ENCODE measurements around the gene AP1G2. TPM values are rescaled to one million over a fixed set of nuclear protein-coding genes. Genes with fewer than 3 reads are reported as not detected.
"Not testable (repeated sequence)": the region's sequence is repeated elsewhere in the genome, so short reads cannot be mapped to it uniquely, and the experiment has no call there.

The AP1G2 gene
- total and polyA plus RNA-seq, 2 of the 13 experiments (the other 11 are each of a cell fraction or from before 2014, with no cell fraction given): 96.9 to 611 TPM

GRCh38 chr14:23609411-23610089, 42.0 kb upstream of the AP1G2 start (continued):
- TF ChIP-seq RARA (CRISPR knock-in tag; IDR thresholded peaks at IDR 0.05) (peak; percentile 74; the same call in 1 of the 2 replicates), ZNF772 (CRISPR knock-in tag; IDR thresholded peaks at IDR 0.05) (peak; percentile 68; the same call in 1 of the 2 replicates), KAT7 (CRISPR knock-in tag; IDR thresholded peaks at IDR 0.05; ENCODE audit: borderline replicate concordance) (peak; percentile 59; the same call in 1 of the 2 replicates), ZBTB38 (CRISPR knock-in tag; IDR thresholded peaks at IDR 0.05) (peak; percentile 18), TBX2 (CRISPR knock-in tag; IDR thresholded peaks at IDR 0.05; ENCODE audit: borderline replicate concordance) (peak; percentile 52), HIVEP1 (CRISPR knock-in tag; IDR thresholded peaks at IDR 0.05) (peak; percentile 92), ZNF180 (CRISPR knock-in tag; IDR thresholded peaks at IDR 0.05; ENCODE audit: borderline replicate concordance, low read depth) (0 out of 2 replicates have a peak, but pooled peaks have one; percentile 66), SOX6 (CRISPR knock-in tag; IDR thresholded peaks at IDR 0.05) (peak; percentile 78; the same call in 1 of the 2 replicates), NR2F1 (CRISPR knock-in tag; IDR thresholded peaks at IDR 0.05) (0 out of 4 replicates have a peak, but pooled peaks of 1 of the 2 experiments have one; percentile 32), ZBTB7B (CRISPR knock-in tag; IDR thresholded peaks at IDR 0.05) (peak; percentile 92), ZNF891 (CRISPR knock-in tag; IDR thresholded peaks at IDR 0.05) (0 out of 2 replicates have a peak, but pooled peaks have one; percentile 27), HMG20B (CRISPR knock-in tag; conservative IDR thresholded peaks at IDR 0.05) (peak; percentile 90), ZNF557 (CRISPR knock-in tag; IDR thresholded peaks at IDR 0.05) (peak; percentile 84; the same call in 1 of the 2 replicates), PPARG (CRISPR knock-in tag; conservative IDR thresholded peaks at IDR 0.05) (peak; percentile 61), MTF1 (CRISPR knock-in tag; IDR thresholded peaks at IDR 0.05) (peak; percentile 63; the same call in 1 of the 2 replicates), ZNF292 (CRISPR knock-in tag; IDR thresholded peaks at IDR 0.05; ENCODE audit: borderline replicate concordance, low read depth) (peak; percentile 49; the same call in 1 of the 2 replicates), ZNF124 (CRISPR knock-in tag; IDR thresholded peaks at IDR 0.05) (peak; percentile 73; the same call in 1 of the 2 replicates), ZNF644 (CRISPR knock-in tag; IDR thresholded peaks at IDR 0.05; ENCODE audit: low read depth) (peak; percentile 100), ZNF598 (CRISPR knock-in tag; IDR thresholded peaks at IDR 0.05; ENCODE audit: borderline replicate concordance) (peak; percentile 88), POLR2G (IDR thresholded peaks at IDR 0.05; ENCODE audit: low read depth, low read length) (peak; percentile 69; the same call in 1 of the 2 replicates), HNF4G (IDR thresholded peaks at IDR 0.05; ENCODE audit: borderline replicate concordance, low read depth, low read length) (peak; percentile 93), HNF4G (CRISPR knock-in tag; IDR thresholded peaks at IDR 0.05; ENCODE audit: borderline replicate concordance, low read depth) (peak; percentile 94), MZF1 (CRISPR knock-in tag; IDR thresholded peaks at IDR 0.05; ENCODE audit: borderline replicate concordance) (0 out of 2 replicates have a peak, but pooled peaks have one; percentile 32), ZMYM3 (CRISPR knock-in tag; IDR thresholded peaks at IDR 0.05) (peak; percentile 92), ZFP90 (CRISPR knock-in tag; IDR thresholded peaks at IDR 0.05; ENCODE audit: borderline replicate concordance) (peak; percentile 22; the same call in 1 of the 2 replicates), MED1 (CRISPR knock-in tag; IDR thresholded peaks at IDR 0.05) (peak; percentile 87), ZNF652 (CRISPR knock-in tag; IDR thresholded peaks at IDR 0.05; ENCODE audit: borderline replicate concordance, low read depth) (peak; percentile 35; the same call in 1 of the 2 replicates)
- TF ChIP-seq SOX6 (IDR thresholded peaks at IDR 0.05): not testable (repeated sequence)
- TF ChIP-seq, protein P1, sequence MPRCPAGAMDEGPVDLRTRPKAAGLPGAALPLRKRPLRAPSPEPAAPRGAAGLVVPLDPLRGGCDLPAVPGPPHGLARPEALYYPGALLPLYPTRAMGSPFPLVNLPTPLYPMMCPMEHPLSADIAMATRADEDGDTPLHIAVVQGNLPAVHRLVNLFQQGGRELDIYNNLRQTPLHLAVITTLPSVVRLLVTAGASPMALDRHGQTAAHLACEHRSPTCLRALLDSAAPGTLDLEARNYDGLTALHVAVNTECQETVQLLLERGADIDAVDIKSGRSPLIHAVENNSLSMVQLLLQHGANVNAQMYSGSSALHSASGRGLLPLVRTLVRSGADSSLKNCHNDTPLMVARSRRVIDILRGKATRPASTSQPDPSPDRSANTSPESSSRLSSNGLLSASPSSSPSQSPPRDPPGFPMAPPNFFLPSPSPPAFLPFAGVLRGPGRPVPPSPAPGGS (CRISPR knock-in tag; IDR thresholded peaks at IDR 0.05): peak; percentile 72; the same call in 1 of the 2 replicates
- TF ChIP-seq, protein P2, sequence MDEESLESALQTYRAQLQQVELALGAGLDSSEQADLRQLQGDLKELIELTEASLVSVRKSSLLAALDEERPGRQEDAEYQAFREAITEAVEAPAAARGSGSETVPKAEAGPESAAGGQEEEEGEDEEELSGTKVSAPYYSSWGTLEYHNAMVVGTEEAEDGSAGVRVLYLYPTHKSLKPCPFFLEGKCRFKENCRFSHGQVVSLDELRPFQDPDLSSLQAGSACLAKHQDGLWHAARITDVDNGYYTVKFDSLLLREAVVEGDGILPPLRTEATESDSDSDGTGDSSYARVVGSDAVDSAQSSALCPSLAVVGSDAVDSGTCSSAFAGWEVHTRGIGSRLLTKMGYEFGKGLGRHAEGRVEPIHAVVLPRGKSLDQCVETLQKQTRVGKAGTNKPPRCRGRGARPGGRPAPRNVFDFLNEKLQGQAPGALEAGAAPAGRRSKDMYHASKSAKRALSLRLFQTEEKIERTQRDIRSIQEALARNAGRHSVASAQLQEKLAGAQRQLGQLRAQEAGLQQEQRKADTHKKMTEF (CRISPR knock-in tag; IDR thresholded peaks at IDR 0.05): peak; percentile 88
